ENCODE measurements around the gene PLEK.
A peak's percentile ranks its signal among the peaks of the same experiment; 100 is the strongest.
"Not testable (repeated sequence)": the region's sequence is repeated elsewhere in the genome, so short reads cannot be mapped to it uniquely, and the experiment has no call there.

Gene PLEK

DNA sequence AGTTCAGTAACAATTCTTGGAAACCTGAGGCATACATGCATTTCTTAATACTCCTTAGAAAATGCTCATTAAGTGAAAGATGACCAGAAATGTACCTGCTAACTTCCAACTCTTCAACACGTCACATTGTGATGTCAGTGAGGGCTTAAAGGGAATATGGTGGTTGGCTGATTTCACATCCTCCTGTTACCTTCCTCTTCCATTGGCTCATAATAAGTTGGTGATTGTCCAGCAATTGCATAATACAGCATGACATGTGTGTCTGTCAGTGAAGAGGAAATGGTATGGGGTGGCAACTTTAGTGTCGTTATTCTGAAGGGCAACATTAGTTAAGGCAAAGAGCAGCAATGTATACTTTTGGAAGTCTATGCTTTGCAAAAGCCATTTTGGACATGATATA is 26.0 kb downstream of the PLEK start:
- TF ChIP-seq REST (IDR thresholded peaks at IDR 0.05; ENCODE audit: insufficient replicate concordance, low read depth) (no peak), SPI1 (IDR thresholded peaks at IDR 0.05; ENCODE audit: borderline replicate concordance, low read depth) (peak; percentile 43; the same call in 1 of the 2 replicates), GABPA (IDR thresholded peaks at IDR 0.05; ENCODE audit: low read depth) (no peak; the same call in 1 of the 2 replicates), POLR2AphosphoS5 (IDR thresholded peaks at IDR 0.05; ENCODE audit: low read depth) (peak; percentile 71; the same call in 1 of the 2 replicates)
- TF ChIP-seq, protein P1, sequence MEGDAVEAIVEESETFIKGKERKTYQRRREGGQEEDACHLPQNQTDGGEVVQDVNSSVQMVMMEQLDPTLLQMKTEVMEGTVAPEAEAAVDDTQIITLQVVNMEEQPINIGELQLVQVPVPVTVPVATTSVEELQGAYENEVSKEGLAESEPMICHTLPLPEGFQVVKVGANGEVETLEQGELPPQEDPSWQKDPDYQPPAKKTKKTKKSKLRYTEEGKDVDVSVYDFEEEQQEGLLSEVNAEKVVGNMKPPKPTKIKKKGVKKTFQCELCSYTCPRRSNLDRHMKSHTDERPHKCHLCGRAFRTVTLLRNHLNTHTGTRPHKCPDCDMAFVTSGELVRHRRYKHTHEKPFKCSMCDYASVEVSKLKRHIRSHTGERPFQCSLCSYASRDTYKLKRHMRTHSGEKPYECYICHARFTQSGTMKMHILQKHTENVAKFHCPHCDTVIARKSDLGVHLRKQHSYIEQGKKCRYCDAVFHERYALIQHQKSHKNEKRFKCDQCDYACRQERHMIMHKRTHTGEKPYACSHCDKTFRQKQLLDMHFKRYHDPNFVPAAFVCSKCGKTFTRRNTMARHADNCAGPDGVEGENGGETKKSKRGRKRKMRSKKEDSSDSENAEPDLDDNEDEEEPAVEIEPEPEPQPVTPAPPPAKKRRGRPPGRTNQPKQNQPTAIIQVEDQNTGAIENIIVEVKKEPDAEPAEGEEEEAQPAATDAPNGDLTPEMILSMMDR (IDR thresholded peaks at IDR 0.05; ENCODE audit: insufficient read depth, low read length), result no peak
- Histone ChIP-seq H3K4me3 (replicated peaks; ENCODE audit: insufficient read depth, low read length) (no peak overlapping the region), H3K27me3 (ENCODE audit: insufficient read depth, poor library complexity, severe bottlenecking) (no peaks in the 10 kb centered on the region), H3K27ac (replicated peaks) (peak overlapping the region; percentile 39)
- peak; percentile 82 to 87 for DNase-seq (ENCODE audit: low read depth in 1 of 2, low spot score in 1 of 2)

DNA sequence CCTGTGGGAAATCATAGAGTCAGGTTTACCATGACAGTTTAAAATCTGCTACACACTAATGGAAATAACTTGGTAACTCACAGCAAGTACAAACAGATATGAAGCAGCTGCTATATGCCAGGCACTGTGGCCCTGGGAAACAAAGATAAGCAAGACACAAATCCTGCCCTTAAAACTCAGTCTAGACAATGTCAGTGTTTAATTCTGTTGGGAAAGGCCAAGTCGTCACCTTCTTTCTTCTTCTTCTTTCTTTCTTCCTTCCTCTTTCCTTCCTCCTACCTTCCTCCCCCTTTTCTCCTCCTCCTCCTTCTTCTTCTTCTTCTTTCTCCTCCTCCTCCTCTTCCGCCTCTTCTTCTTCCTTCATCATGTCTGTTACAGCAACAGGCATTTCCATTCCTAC is 26.8 kb downstream of the PLEK start:
- H3K4me3 ChIP-seq (replicated peaks; ENCODE audit: insufficient read depth, low read length), result no peak overlapping the region
- TF ChIP-seq POLR2AphosphoS5 (IDR thresholded peaks at IDR 0.05; ENCODE audit: low read depth) (no peak), REST (IDR thresholded peaks at IDR 0.05; ENCODE audit: insufficient replicate concordance, low read depth) (no peak)
- peak overlapping the region; percentile 39 for H3K27ac ChIP-seq (replicated peaks)
- DNase-seq (ENCODE audit: low read depth in 1 of 2, low spot score in 1 of 2), result no peak
- no peaks in the 10 kb centered on the region for H3K27me3 ChIP-seq (ENCODE audit: insufficient read depth, poor library complexity, severe bottlenecking)

DNA sequence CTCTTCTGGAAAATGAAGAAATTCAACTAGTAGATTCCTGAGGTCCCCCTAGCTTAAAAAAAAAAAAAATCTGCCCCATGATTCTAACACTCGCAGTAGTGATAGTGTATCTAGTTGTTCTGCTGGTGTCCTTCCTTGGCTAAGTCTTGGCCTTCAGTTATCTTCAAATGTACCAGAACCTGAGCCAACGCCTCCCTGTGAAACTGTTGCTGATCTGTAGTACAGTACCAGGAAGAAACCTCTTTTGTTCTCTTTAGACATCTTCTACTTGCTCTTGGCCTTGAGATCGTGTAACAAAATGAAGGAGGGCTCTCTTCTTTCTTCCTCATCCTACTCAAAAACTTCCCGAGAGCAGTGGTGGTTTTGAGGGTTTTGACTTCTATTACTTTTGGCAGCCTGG is 31.0 kb downstream of the PLEK start:
- Histone ChIP-seq H3K4me3 (replicated peaks; ENCODE audit: insufficient read depth, low read length) (no peak overlapping the region), H3K27ac (replicated peaks) (no peak overlapping the region), H3K27me3 (ENCODE audit: insufficient read depth, poor library complexity, severe bottlenecking) (no peaks in the 10 kb centered on the region)
- no peak for TF ChIP-seq REST (IDR thresholded peaks at IDR 0.05; ENCODE audit: insufficient replicate concordance, low read depth)
- TF ChIP-seq GABPA (IDR thresholded peaks at IDR 0.05; ENCODE audit: low read depth), result no peak
- no peak for TF ChIP-seq SPI1 (IDR thresholded peaks at IDR 0.05; ENCODE audit: borderline replicate concordance, low read depth)
- TF ChIP-seq, protein P1 (IDR thresholded peaks at IDR 0.05; ENCODE audit: insufficient read depth, low read length), result no peak
- TF ChIP-seq POLR2AphosphoS5 (IDR thresholded peaks at IDR 0.05; ENCODE audit: low read depth), result no peak
- no peak for DNase-seq (ENCODE audit: low read depth in 1 of 2, low spot score in 1 of 2)

GRCh38 chr2:68397704-68398263 is 32.7 kb downstream of the PLEK start:
- H3K27me3 ChIP-seq (ENCODE audit: insufficient read depth, poor library complexity, severe bottlenecking); H3K4me3 ChIP-seq (replicated peaks; ENCODE audit: insufficient read depth, low read length); H3K27ac ChIP-seq (replicated peaks); DNase-seq (ENCODE audit: low read depth in 1 of 2, low spot score in 1 of 2): not testable (repeated sequence)

Data from HL-60 (cell line).